GM23338 (cell line): ENCODE measurements around the gene ING4. TPM values are rescaled to one million over a fixed set of nuclear protein-coding genes. Genes with fewer than 3 reads are reported as not detected.
A peak's percentile ranks its signal among the peaks of the same experiment; 100 is the strongest.

Experiments used
- ATAC-seq: fragments of 200-7000 bp; cut with Tn5 transposase; 3 replicates; pipeline ENCODE4 v1.9.1; 2020
- DNase-seq: peaks from one replicate; pipeline ENCODE4 v3.0.0-alpha.2; 2015; ENCODE audit warnings: low spot score
- H2AFZ ChIP-seq: fragments of 200-600 bp; sonication (generic); 2 replicates; pipeline ENCODE4 v1.8.0; 2016; ENCODE audit warnings: antibody characterized with exemption, mild to moderate bottlenecking, moderate library complexity
- H3F3A ChIP-seq: fragments of 200-600 bp; sonication (generic); replicated peaks from 2 replicates; pipeline ENCODE4 v1.8.0; 2017; ENCODE audit warnings: antibody characterized with exemption, mixed run types, low read depth
- H3K27ac ChIP-seq: fragments of 200-600 bp; sonication (generic); 2 replicates; pipeline ENCODE4 v1.6.1; 2016; ENCODE audit warnings: low read depth
- H3K27me3 ChIP-seq: fragments of 200-600 bp; sonication (generic); 2 replicates; pipeline ENCODE4 v1.8.0; 2016; ENCODE audit warnings: mild to moderate bottlenecking, mixed run types, moderate library complexity; ENCODE audit not compliant: insufficient read depth
- H3K36me3 ChIP-seq: fragments of 200-600 bp; sonication (generic); 2 replicates; pipeline ENCODE4 v1.8.0; 2016; ENCODE audit warnings: mild to moderate bottlenecking; ENCODE audit not compliant: insufficient read depth
- H3K4me1 ChIP-seq: fragments of 200-600 bp; sonication (generic); 2 replicates; pipeline ENCODE4 v1.8.0; 2016; ENCODE audit warnings: mild to moderate bottlenecking, moderate library complexity; ENCODE audit not compliant: insufficient read depth
- H3K4me2 ChIP-seq: fragments of 200-600 bp; sonication (generic); 2 replicates; pipeline ENCODE4 v1.7.1; 2017; ENCODE audit warnings: mixed run types
- H3K4me3 ChIP-seq: fragments of 200-600 bp; sonication (generic); 2 replicates; pipeline ENCODE4 v1.6.1; 2016; ENCODE audit warnings: mixed run types
- H3K79me2 ChIP-seq: fragments of 200-600 bp; sonication (generic); replicated peaks from 2 replicates; pipeline ENCODE4 v1.8.0; 2017; ENCODE audit warnings: mild to moderate bottlenecking; ENCODE audit not compliant: insufficient read depth
- H3K9me2 ChIP-seq: fragments of 200-600 bp; sonication (generic); 2 replicates; pipeline ENCODE4 v1.8.0; 2017; ENCODE audit not compliant: insufficient read depth
- H4K20me1 ChIP-seq: fragments of 200-600 bp; sonication (generic); replicated peaks from 2 replicates; pipeline ENCODE4 v1.8.0; 2017; ENCODE audit warnings: mild to moderate bottlenecking; ENCODE audit not compliant: insufficient read depth
- H3K27ac Mint-ChIP-seq: 2 replicates; pipeline ENCODE4 v1.8.0; 2020; ENCODE audit warnings: inconsistent platforms, mild to moderate bottlenecking, moderate library complexity, mixed read lengths
- H3K27me3 Mint-ChIP-seq: 3 replicates; pipeline ENCODE4 v1.8.0; 2022; ENCODE audit warnings: low read depth, mild to moderate bottlenecking, moderate library complexity, mixed read lengths, inconsistent platforms; ENCODE audit not compliant: insufficient read depth, poor library complexity
- H3K36me3 Mint-ChIP-seq: 3 replicates; pipeline ENCODE4 v1.8.0; 2021; ENCODE audit warnings: low read depth, mild to moderate bottlenecking, inconsistent platforms, moderate library complexity, mixed read lengths
- H3K4me1 Mint-ChIP-seq: 3 replicates; pipeline ENCODE4 v1.8.0; 2020; ENCODE audit warnings: mild to moderate bottlenecking, inconsistent platforms, mixed read lengths
- H3K4me3 Mint-ChIP-seq: 3 replicates; pipeline ENCODE4 v1.8.0; 2021; ENCODE audit warnings: moderate library complexity, mild to moderate bottlenecking, inconsistent platforms, mixed read lengths
- H3K9me3 Mint-ChIP-seq: 3 replicates; pipeline ENCODE4 v1.8.0; 2020; ENCODE audit warnings: moderate library complexity, mild to moderate bottlenecking, inconsistent platforms, mixed read lengths
- EZH2 ChIP-seq: fragments of 200-600 bp; sonication (generic); IDR thresholded peaks from one replicate; pipeline ENCODE4 v1.8.0; 2017; ENCODE audit warnings: antibody characterized with exemption, mild to moderate bottlenecking, low read depth; ENCODE audit not compliant: unreplicated experiment
- EZH2phosphoT487 ChIP-seq: fragments of 200-600 bp; sonication (generic); IDR thresholded peaks from one replicate; pipeline ENCODE4 v1.8.1; 2018; ENCODE audit warnings: antibody characterized with exemption; ENCODE audit not compliant: unreplicated experiment
- JUNB ChIP-seq: IDR thresholded peaks from one replicate; pipeline ENCODE4 v1.6.1; 2016; ENCODE audit warnings: antibody characterized with exemption; ENCODE audit not compliant: unreplicated experiment
- NANOG ChIP-seq: IDR thresholded peaks from 2 replicates; pipeline ENCODE4 v1.6.1; 2016; ENCODE audit warnings: antibody characterized with exemption, borderline replicate concordance
- POLR2AphosphoS5 ChIP-seq: IDR thresholded peaks from 2 replicates; pipeline ENCODE4 v1.6.1; 2016; ENCODE audit warnings: antibody characterized with exemption, low read depth
- STAT1 ChIP-seq: IDR thresholded peaks from one replicate; pipeline ENCODE4 v1.6.1; 2016; ENCODE audit warnings: antibody characterized with exemption; ENCODE audit not compliant: unreplicated experiment
- ZNF114 ChIP-seq: fragments of 250-450 bp; sonication (Bioruptor Pico); IDR thresholded peaks from 2 replicates; pipeline ENCODE4 v1.5.0; 2020; ENCODE audit warnings: mild to moderate bottlenecking, moderate library complexity
- ZNF331 ChIP-seq: fragments of 250-450 bp; sonication (Bioruptor Pico); IDR thresholded peaks from 2 replicates; pipeline ENCODE4 v1.5.0; 2020; ENCODE audit warnings: low read depth, mild to moderate bottlenecking, moderate library complexity
- long read RNA-seq: library from polyadenylated mRNA; unstranded; transcript quantifications from one replicate; pipeline ENCODE4 v2.0.0, GENCODE V29; 2020; ENCODE audit not compliant: unreplicated experiment
- polyA plus RNA-seq: library from polyadenylated mRNA; unstranded; fragments of >200 nt; fragmentation: Nextera tagmentation; extraction: Ambion mirVana; gene quantifications from 2 replicates; pipeline ENCODE4 v1.2.1, GENCODE V29; 2016
- total RNA-seq: library from RNA; depleted of rRNA; stranded (reverse); fragments of >200 nt; shearing (Covaris generic); gene quantifications from 2 replicates; pipeline ENCODE4 v1.2.3, GENCODE V29; 2014; rRNA removed
- TF ChIP-seq, protein P1 (sequence below), 2 experiments: fragments of 200-600 bp in 1 of 2; sonication (generic) in 1 of 2; conservative IDR thresholded peaks; 2 replicates each; pipeline versions ENCODE4 v1.5.1 to v1.6.1; 2016 to 2017; ENCODE audit warnings: antibody characterized with exemption in 2 of 2, low read depth in 2 of 2, mild to moderate bottlenecking in 2 of 2, moderate library complexity in 1 of 2
- TF ChIP-seq, protein P2 (sequence below): IDR thresholded peaks from one replicate; pipeline ENCODE4 v1.6.1; 2018; ENCODE audit warnings: antibody characterized with exemption; ENCODE audit not compliant: unreplicated experiment
- TF ChIP-seq, protein P3 (sequence below): IDR thresholded peaks from 2 replicates; pipeline ENCODE4 v1.6.1; 2016; ENCODE audit warnings: antibody characterized with exemption
- TF ChIP-seq, protein P4 (sequence below): fragments of 250-450 bp; sonication (Bioruptor Pico); IDR thresholded peaks from 2 replicates; pipeline ENCODE4 v1.5.0; 2020; ENCODE audit warnings: mild to moderate bottlenecking, moderate library complexity

The ING4 gene
- 22.0 and 27.7 TPM in 2 replicates for total RNA-seq
- 25.5 and 29.6 TPM in 2 replicates for polyA plus RNA-seq
- long read RNA-seq, transcript ING4-201 (8 exons, 1,709 nt), result major isoform, 11 of 47 reads
- long read RNA-seq, transcript ING4-202 (8 exons, 1,393 nt), result minor isoform, 9 of 47 reads
- long read RNA-seq, transcript ING4-203 (8 exons, 741 nt), result minor isoform, 9 of 47 reads
- long read RNA-seq, partial matches to known transcripts, result 0 of 47 reads
- long read RNA-seq, other reads (novel, unspliced or antisense), result 12 of 47 reads

GRCh38 chr12:6662906-6663742, at the start of gene ING4:
ING4 (minus strand) TSS chr12:6663119; CDS start chr12:6663101, 18 bp downstream.
- Histone ChIP-seq H4K20me1 (no peaks in the 10 kb centered on the region), H2AFZ (no peak within 1 kb of the TSS), H3K79me2 (peaks cover 14% of the 10 kb centered on the region), H3K9me2 (peaks cover 4% of the 10 kb centered on the region), H3F3A (peaks cover 8% of the 10 kb centered on the region; the same call in 1 of the 2 replicates), H3K27ac (peak within 1 kb of the TSS; percentile 72), H3K4me3 (peak within 1 kb of the TSS; percentile 61), H3K4me1 (peaks cover 5% of the 10 kb centered on the region; the same call in 1 of the 2 replicates), H3K4me2 (peak within 1 kb of the TSS; percentile 83), H3K27me3 (no peaks in the 10 kb centered on the region), H3K36me3 (peaks cover 4% of the 10 kb centered on the region; the same call in 1 of the 2 replicates)
- peak; percentile 99 for DNase-seq
- Mint-ChIP-seq H3K4me3 (peak within 1 kb of the TSS; percentile 92), H3K27me3 (peaks cover 9% of the 10 kb centered on the region), H3K4me1 (peaks cover 6% of the 10 kb centered on the region; the same call in 2 of the 3 replicates), H3K27ac (peak within 1 kb of the TSS; percentile 98), H3K36me3 (peaks cover 16% of the 10 kb centered on the region), H3K9me3 (no peaks in the 10 kb centered on the region)
- ATAC-seq, result peak; percentile 95
- TF ChIP-seq, protein P1, sequence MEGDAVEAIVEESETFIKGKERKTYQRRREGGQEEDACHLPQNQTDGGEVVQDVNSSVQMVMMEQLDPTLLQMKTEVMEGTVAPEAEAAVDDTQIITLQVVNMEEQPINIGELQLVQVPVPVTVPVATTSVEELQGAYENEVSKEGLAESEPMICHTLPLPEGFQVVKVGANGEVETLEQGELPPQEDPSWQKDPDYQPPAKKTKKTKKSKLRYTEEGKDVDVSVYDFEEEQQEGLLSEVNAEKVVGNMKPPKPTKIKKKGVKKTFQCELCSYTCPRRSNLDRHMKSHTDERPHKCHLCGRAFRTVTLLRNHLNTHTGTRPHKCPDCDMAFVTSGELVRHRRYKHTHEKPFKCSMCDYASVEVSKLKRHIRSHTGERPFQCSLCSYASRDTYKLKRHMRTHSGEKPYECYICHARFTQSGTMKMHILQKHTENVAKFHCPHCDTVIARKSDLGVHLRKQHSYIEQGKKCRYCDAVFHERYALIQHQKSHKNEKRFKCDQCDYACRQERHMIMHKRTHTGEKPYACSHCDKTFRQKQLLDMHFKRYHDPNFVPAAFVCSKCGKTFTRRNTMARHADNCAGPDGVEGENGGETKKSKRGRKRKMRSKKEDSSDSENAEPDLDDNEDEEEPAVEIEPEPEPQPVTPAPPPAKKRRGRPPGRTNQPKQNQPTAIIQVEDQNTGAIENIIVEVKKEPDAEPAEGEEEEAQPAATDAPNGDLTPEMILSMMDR (conservative IDR thresholded peaks at IDR 0.05; ENCODE audit: low read depth in 2 of 2), result no peak
- no peak for TF ChIP-seq NANOG
- no peak; the same call in 1 of the 2 replicates for TF ChIP-seq POLR2AphosphoS5
- TF ChIP-seq, protein P2, sequence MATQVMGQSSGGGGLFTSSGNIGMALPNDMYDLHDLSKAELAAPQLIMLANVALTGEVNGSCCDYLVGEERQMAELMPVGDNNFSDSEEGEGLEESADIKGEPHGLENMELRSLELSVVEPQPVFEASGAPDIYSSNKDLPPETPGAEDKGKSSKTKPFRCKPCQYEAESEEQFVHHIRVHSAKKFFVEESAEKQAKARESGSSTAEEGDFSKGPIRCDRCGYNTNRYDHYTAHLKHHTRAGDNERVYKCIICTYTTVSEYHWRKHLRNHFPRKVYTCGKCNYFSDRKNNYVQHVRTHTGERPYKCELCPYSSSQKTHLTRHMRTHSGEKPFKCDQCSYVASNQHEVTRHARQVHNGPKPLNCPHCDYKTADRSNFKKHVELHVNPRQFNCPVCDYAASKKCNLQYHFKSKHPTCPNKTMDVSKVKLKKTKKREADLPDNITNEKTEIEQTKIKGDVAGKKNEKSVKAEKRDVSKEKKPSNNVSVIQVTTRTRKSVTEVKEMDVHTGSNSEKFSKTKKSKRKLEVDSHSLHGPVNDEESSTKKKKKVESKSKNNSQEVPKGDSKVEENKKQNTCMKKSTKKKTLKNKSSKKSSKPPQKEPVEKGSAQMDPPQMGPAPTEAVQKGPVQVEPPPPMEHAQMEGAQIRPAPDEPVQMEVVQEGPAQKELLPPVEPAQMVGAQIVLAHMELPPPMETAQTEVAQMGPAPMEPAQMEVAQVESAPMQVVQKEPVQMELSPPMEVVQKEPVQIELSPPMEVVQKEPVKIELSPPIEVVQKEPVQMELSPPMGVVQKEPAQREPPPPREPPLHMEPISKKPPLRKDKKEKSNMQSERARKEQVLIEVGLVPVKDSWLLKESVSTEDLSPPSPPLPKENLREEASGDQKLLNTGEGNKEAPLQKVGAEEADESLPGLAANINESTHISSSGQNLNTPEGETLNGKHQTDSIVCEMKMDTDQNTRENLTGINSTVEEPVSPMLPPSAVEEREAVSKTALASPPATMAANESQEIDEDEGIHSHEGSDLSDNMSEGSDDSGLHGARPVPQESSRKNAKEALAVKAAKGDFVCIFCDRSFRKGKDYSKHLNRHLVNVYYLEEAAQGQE, result no peak
- no peak for TF ChIP-seq EZH2
- TF ChIP-seq STAT1, result no peak
- no peak for TF ChIP-seq ZNF114 (CRISPR knock-in tag)
- TF ChIP-seq, protein P3, sequence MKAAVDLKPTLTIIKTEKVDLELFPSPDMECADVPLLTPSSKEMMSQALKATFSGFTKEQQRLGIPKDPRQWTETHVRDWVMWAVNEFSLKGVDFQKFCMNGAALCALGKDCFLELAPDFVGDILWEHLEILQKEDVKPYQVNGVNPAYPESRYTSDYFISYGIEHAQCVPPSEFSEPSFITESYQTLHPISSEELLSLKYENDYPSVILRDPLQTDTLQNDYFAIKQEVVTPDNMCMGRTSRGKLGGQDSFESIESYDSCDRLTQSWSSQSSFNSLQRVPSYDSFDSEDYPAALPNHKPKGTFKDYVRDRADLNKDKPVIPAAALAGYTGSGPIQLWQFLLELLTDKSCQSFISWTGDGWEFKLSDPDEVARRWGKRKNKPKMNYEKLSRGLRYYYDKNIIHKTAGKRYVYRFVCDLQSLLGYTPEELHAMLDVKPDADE, result peak; percentile 100
- TF ChIP-seq, protein P4, sequence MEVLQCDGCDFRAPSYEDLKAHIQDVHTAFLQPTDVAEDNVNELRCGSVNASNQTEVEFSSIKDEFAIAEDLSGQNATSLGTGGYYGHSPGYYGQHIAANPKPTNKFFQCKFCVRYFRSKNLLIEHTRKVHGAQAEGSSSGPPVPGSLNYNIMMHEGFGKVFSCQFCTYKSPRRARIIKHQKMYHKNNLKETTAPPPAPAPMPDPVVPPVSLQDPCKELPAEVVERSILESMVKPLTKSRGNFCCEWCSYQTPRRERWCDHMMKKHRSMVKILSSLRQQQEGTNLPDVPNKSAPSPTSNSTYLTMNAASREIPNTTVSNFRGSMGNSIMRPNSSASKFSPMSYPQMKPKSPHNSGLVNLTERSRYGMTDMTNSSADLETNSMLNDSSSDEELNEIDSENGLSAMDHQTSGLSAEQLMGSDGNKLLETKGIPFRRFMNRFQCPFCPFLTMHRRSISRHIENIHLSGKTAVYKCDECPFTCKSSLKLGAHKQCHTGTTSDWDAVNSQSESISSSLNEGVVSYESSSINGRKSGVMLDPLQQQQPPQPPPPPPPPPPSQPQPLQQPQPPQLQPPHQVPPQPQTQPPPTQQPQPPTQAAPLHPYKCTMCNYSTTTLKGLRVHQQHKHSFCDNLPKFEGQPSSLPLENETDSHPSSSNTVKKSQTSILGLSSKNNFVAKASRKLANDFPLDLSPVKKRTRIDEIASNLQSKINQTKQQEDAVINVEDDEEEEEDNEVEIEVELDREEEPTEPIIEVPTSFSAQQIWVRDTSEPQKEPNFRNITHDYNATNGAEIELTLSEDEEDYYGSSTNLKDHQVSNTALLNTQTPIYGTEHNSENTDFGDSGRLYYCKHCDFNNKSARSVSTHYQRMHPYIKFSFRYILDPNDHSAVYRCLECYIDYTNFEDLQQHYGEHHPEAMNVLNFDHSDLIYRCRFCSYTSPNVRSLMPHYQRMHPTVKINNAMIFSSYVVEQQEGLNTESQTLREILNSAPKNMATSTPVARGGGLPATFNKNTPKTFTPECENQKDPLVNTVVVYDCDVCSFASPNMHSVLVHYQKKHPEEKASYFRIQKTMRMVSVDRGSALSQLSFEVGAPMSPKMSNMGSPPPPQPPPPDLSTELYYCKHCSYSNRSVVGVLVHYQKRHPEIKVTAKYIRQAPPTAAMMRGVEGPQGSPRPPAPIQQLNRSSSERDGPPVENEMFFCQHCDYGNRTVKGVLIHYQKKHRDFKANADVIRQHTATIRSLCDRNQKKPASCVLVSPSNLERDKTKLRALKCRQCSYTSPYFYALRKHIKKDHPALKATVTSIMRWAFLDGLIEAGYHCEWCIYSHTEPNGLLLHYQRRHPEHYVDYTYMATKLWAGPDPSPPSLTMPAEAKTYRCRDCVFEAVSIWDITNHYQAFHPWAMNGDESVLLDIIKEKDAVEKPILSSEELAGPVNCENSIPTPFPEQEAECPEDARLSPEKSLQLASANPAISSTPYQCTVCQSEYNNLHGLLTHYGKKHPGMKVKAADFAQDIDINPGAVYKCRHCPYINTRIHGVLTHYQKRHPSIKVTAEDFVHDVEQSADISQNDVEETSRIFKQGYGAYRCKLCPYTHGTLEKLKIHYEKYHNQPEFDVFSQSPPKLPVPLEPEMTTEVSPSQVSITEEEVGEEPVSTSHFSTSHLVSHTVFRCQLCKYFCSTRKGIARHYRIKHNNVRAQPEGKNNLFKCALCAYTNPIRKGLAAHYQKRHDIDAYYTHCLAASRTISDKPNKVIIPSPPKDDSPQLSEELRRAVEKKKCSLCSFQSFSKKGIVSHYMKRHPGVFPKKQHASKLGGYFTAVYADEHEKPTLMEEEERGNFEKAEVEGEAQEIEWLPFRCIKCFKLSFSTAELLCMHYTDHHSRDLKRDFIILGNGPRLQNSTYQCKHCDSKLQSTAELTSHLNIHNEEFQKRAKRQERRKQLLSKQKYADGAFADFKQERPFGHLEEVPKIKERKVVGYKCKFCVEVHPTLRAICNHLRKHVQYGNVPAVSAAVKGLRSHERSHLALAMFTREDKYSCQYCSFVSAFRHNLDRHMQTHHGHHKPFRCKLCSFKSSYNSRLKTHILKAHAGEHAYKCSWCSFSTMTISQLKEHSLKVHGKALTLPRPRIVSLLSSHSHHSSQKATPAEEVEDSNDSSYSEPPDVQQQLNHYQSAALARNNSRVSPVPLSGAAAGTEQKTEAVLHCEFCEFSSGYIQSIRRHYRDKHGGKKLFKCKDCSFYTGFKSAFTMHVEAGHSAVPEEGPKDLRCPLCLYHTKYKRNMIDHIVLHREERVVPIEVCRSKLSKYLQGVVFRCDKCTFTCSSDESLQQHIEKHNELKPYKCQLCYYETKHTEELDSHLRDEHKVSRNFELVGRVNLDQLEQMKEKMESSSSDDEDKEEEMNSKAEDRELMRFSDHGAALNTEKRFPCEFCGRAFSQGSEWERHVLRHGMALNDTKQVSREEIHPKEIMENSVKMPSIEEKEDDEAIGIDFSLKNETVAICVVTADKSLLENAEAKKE (CRISPR knock-in tag), result no peak
- TF ChIP-seq EZH2phosphoT487, result no peak
- no peak for TF ChIP-seq ZNF331 (CRISPR knock-in tag)
- TF ChIP-seq JUNB, result no peak
